Ishikawa (cell line): ENCODE measurements around the gene COL4A5.

Experiments
- EP300 ChIP-seq: IDR thresholded peaks from 2 replicates; pipeline ENCODE4 v1.6.1; 2012; ENCODE audit warnings: borderline replicate concordance
- TAF1 ChIP-seq: IDR thresholded peaks from 2 replicates; pipeline ENCODE4 v1.6.1; 2012; ENCODE audit warnings: low read depth, mild to moderate bottlenecking
- TEAD4 ChIP-seq: IDR thresholded peaks from 2 replicates; pipeline ENCODE4 v1.6.1; 2012
- YY1 ChIP-seq: IDR thresholded peaks from 2 replicates; pipeline ENCODE4 v1.6.1; 2012; ENCODE audit warnings: low read depth
- TF ChIP-seq, protein P1 (sequence below): IDR thresholded peaks from 2 replicates; pipeline ENCODE4 v1.6.1; 2012
- TF ChIP-seq, protein P2 (sequence below): IDR thresholded peaks from 2 replicates; pipeline ENCODE4 v1.6.1; 2012; ENCODE audit warnings: low read depth, mild to moderate bottlenecking

DNA sequence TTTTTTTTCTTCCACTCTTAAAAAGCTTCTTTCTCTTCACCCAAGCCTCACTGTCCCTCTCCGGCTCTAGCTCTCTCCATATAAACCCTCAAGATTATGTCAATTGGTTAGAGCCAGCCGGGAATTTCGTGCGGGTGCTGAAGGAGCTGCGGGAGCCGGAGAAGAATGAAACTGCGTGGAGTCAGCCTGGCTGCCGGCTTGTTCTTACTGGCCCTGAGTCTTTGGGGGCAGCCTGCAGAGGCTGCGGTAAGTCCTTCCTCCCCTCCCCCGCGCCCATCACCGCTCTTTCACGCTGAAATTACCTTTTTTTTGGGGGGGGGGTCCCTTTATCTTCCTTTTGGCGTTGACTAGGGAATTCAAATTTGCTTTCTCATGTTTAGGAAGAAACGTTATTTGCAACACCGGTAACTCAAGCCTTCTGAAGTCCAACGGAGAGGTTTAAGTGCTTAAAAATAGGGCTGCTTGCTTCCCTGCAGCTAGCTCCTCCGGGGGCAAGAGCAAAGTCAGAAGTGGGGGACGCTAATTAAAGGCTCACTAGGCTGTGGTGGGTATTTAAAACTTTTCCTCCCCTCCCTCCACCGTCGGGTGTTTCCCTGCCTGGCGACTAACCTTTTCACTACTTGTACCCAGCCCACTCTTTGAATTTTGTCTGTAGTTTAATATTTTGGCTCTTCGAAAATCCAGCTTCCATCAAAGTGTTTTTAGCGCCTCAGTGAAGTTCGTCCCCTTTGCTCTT lies 491 bp downstream of the COL4A5 start:
- TF ChIP-seq, protein P1, sequence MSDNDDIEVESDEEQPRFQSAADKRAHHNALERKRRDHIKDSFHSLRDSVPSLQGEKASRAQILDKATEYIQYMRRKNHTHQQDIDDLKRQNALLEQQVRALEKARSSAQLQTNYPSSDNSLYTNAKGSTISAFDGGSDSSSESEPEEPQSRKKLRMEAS, result no peak
- TF ChIP-seq TAF1 (no peak), TEAD4 (no peak), EP300 (no peak), YY1 (no peak)
- TF ChIP-seq, protein P2, sequence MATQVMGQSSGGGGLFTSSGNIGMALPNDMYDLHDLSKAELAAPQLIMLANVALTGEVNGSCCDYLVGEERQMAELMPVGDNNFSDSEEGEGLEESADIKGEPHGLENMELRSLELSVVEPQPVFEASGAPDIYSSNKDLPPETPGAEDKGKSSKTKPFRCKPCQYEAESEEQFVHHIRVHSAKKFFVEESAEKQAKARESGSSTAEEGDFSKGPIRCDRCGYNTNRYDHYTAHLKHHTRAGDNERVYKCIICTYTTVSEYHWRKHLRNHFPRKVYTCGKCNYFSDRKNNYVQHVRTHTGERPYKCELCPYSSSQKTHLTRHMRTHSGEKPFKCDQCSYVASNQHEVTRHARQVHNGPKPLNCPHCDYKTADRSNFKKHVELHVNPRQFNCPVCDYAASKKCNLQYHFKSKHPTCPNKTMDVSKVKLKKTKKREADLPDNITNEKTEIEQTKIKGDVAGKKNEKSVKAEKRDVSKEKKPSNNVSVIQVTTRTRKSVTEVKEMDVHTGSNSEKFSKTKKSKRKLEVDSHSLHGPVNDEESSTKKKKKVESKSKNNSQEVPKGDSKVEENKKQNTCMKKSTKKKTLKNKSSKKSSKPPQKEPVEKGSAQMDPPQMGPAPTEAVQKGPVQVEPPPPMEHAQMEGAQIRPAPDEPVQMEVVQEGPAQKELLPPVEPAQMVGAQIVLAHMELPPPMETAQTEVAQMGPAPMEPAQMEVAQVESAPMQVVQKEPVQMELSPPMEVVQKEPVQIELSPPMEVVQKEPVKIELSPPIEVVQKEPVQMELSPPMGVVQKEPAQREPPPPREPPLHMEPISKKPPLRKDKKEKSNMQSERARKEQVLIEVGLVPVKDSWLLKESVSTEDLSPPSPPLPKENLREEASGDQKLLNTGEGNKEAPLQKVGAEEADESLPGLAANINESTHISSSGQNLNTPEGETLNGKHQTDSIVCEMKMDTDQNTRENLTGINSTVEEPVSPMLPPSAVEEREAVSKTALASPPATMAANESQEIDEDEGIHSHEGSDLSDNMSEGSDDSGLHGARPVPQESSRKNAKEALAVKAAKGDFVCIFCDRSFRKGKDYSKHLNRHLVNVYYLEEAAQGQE, result no peak
